Left ventricle myocardium inferior (tissue), 1 donor: Measurements from ENCODE around the gene PTPN12. TPM values are rescaled to one million over a fixed set of nuclear protein-coding genes. Genes with fewer than 3 reads are reported as not detected.

ENCODE experiments used
- DNase-seq: peaks from one replicate; pipeline ENCODE4 v3.0.0-alpha.2; 2020
- H3K27ac ChIP-seq: fragments of 200-600 bp; replicated peaks from 2 replicates; pipeline ENCODE4 v1.8.0; 2021
- H3K27me3 ChIP-seq: fragments of 200-600 bp; 2 replicates; pipeline ENCODE4 v1.8.0; 2021; ENCODE audit warnings: low read depth
- H3K36me3 ChIP-seq: fragments of 200-600 bp; 2 replicates; pipeline ENCODE4 v1.8.0; 2021
- H3K4me1 ChIP-seq: fragments of 200-600 bp; 2 replicates; pipeline ENCODE4 v1.8.0; 2021
- H3K4me3 ChIP-seq: fragments of 200-600 bp; 2 replicates; pipeline ENCODE4 v1.8.0; 2021; ENCODE audit warnings: mild to moderate bottlenecking, moderate library complexity
- H3K9me3 ChIP-seq: fragments of 200-600 bp; replicated peaks from 2 replicates; pipeline ENCODE4 v1.8.0; 2021
- CTCF ChIP-seq: fragments of 200-600 bp; IDR thresholded peaks from 2 replicates; pipeline ENCODE4 v1.8.0; 2021; ENCODE audit warnings: antibody characterized with exemption, mild to moderate bottlenecking, borderline replicate concordance
- intact Hi-C: fragments of 100-400 bp; cut with micrococcal nuclease; formaldehyde crosslinking; loops from one replicate; pipeline ENCODE4 v1.11.0; 2022
- total RNA-seq: library from RNA; stranded (reverse); fragmentation: NEBNext Ultra II Directional; extraction: Animal tissue kit (Norgen Biotek cat#: 25700); gene quantifications from one replicate; pipeline ENCODE4 v1.2.1, GENCODE V29; 2021
- donor health status: DM: no; HTN: yes; CAD: no; lungs with severe emphysema.

The PTPN12 gene
- total RNA-seq, 1 donor from 2014 or later = 52.2 TPM

- Histone ChIP-seq H3K27me3 (no peaks in the 10 kb centered on the region), H3K4me3 (no peak overlapping the region), H3K27ac (no peak overlapping the region), H3K4me1 (peaks cover 19% of the 10 kb centered on the region), H3K36me3 (peaks cover 21% of the 10 kb centered on the region), H3K9me3 (no peaks in the 10 kb centered on the region)
- intact Hi-C loops = no loop called here
- DNase-seq = no peak
- TF ChIP-seq CTCF = no peak
These were observed 148.1 kb downstream of the PTPN12 start for GRCh38 chr7:77685233-77685632.

GRCh38 chr7:77687100-77687746 is 150.1 kb downstream of the PTPN12 start:
- intact Hi-C loops = no loop called here
- Histone ChIP-seq H3K4me3 (no peak overlapping the region), H3K4me1 (peaks cover 19% of the 10 kb centered on the region), H3K36me3 (peaks cover 13% of the 10 kb centered on the region), H3K27me3 (no peaks in the 10 kb centered on the region), H3K27ac (no peak overlapping the region), H3K9me3 (no peaks in the 10 kb centered on the region)
- TF ChIP-seq CTCF = no peak
- no peak for DNase-seq

GRCh38 chr7:77687747-77688144 is 150.7 kb downstream of the PTPN12 start:
- H3K27me3 ChIP-seq = no peaks in the 10 kb centered on the region
- no peak for DNase-seq
- peaks cover 8% of the 10 kb centered on the region for H3K36me3 ChIP-seq
- no peak for TF ChIP-seq CTCF
- no peak overlapping the region for H3K4me3 ChIP-seq
- intact Hi-C loops = no loop called here
- no peak overlapping the region for H3K27ac ChIP-seq
- H3K9me3 ChIP-seq = no peaks in the 10 kb centered on the region
- peaks cover 23% of the 10 kb centered on the region for H3K4me1 ChIP-seq

Other genes starting within 250 kb of the PTPN12 start
- gene GSAP, start 120.9 kb upstream of the PTPN12 start, total RNA-seq = 7.2 TPM
- gene RSBN1L, start 159.2 kb downstream of the PTPN12 start, total RNA-seq = 7.8 TPM